WTC11 (cell line): ENCODE data around the gene GATA3. TPM values are rescaled to one million over a fixed set of nuclear protein-coding genes. Genes with fewer than 3 reads are reported as not detected.
"Not testable (repeated sequence)": the region's sequence is repeated elsewhere in the genome, so short reads cannot be mapped to it uniquely, and the experiment has no call there.

Source experiments
- ATAC-seq: fragments of 200-7000 bp; cut with Tn5 transposase; 2 replicates; pipeline ENCODE4 v1.10.0; 2021; ENCODE audit warnings: mild to moderate bottlenecking, moderate library complexity
- CTCF ChIA-PET: fragments of 300-600 bp; sonication (Branson Sonifier 250); formaldehyde crosslinking; loops from one replicate; lab custom pipeline; 2021; ENCODE audit warnings: antibody characterized with exemption; lab: Charles Lee
- POLR2A ChIA-PET: fragments of 350-600 bp; sonication (Branson Sonifier 250); formaldehyde crosslinking; loops from one replicate; lab custom pipeline; 2021; ENCODE audit warnings: antibody characterized with exemption; lab: Charles Lee
- DNase-seq: peaks from one replicate; pipeline ENCODE4 v3.0.0; 2021; ENCODE audit warnings: low spot score
- H3K27ac Mint-ChIP-seq: 2 replicates; pipeline ENCODE4 v1.8.0; 2021; ENCODE audit warnings: mixed read lengths
- H3K27me3 Mint-ChIP-seq: 2 replicates; pipeline ENCODE4 v1.8.0; 2021; ENCODE audit warnings: low read depth, mild to moderate bottlenecking, moderate library complexity, mixed read lengths
- H3K36me3 Mint-ChIP-seq: 2 replicates; pipeline ENCODE4 v1.8.0; 2021; ENCODE audit warnings: mixed read lengths
- H3K4me1 Mint-ChIP-seq: 2 replicates; pipeline ENCODE4 v1.8.0; 2022; ENCODE audit warnings: mixed read lengths
- H3K4me3 Mint-ChIP-seq: 2 replicates; pipeline ENCODE4 v1.8.0; 2021; ENCODE audit warnings: mild to moderate bottlenecking, moderate library complexity, mixed read lengths
- H3K9me3 Mint-ChIP-seq: 2 replicates; pipeline ENCODE4 v1.8.0; 2021; ENCODE audit warnings: mixed read lengths
- AFF4 ChIP-seq: sonication (generic); formaldehyde crosslinking; IDR thresholded peaks from 2 replicates; pipeline ENCODE4 v1.8.1; 2023; ENCODE audit warnings: mild to moderate bottlenecking, missing genetic modification reagents, borderline replicate concordance
- CDX4 ChIP-seq: fragments of 250-450 bp; sonication (Bioruptor Pico); IDR thresholded peaks from 2 replicates; pipeline ENCODE4 v1.9.0; 2021; ENCODE audit warnings: moderate library complexity, mild to moderate bottlenecking, inconsistent platforms, borderline replicate concordance
- CREB1 ChIP-seq: sonication (generic); formaldehyde crosslinking; IDR thresholded peaks from 2 replicates; pipeline ENCODE4 v1.8.0; 2023; ENCODE audit warnings: mild to moderate bottlenecking, missing genetic modification reagents
- E2F1 ChIP-seq: sonication (generic); formaldehyde crosslinking; IDR thresholded peaks from 2 replicates; pipeline ENCODE4 v1.8.0; 2022; ENCODE audit warnings: mild to moderate bottlenecking, missing genetic modification reagents
- EMX1 ChIP-seq: fragments of 250-450 bp; sonication (Bioruptor Pico); IDR thresholded peaks from 2 replicates; pipeline ENCODE4 v1.8.0; 2021; ENCODE audit warnings: mild to moderate bottlenecking
- FOXP4 ChIP-seq: sonication (generic); formaldehyde crosslinking; IDR thresholded peaks from 2 replicates; pipeline ENCODE4 v1.8.0; 2022; ENCODE audit warnings: mild to moderate bottlenecking, missing genetic modification reagents
- IRF2 ChIP-seq: sonication (generic); formaldehyde crosslinking; IDR thresholded peaks from 2 replicates; pipeline ENCODE4 v1.8.0; 2022; ENCODE audit warnings: low read depth, missing genetic modification reagents, borderline replicate concordance
- MXD4 ChIP-seq: fragments of 250-450 bp; sonication (Bioruptor Pico); IDR thresholded peaks from 2 replicates; pipeline ENCODE4 v1.8.0; 2021; ENCODE audit warnings: mild to moderate bottlenecking, moderate library complexity, borderline replicate concordance
- MYBL2 ChIP-seq: sonication (generic); formaldehyde crosslinking; IDR thresholded peaks from 2 replicates; pipeline ENCODE4 v1.8.1; 2023; ENCODE audit warnings: mild to moderate bottlenecking, moderate library complexity, missing genetic modification reagents
- NR2C2 ChIP-seq: sonication (generic); formaldehyde crosslinking; IDR thresholded peaks from 2 replicates; pipeline ENCODE4 v1.8.0; 2022; ENCODE audit warnings: mild to moderate bottlenecking, missing genetic modification reagents
- RORB ChIP-seq: fragments of 250-450 bp; sonication (Bioruptor Pico); IDR thresholded peaks from 2 replicates; pipeline ENCODE4 v1.9.0; 2021; ENCODE audit warnings: mild to moderate bottlenecking
- SOX15 ChIP-seq: fragments of 250-450 bp; sonication (Bioruptor Pico); IDR thresholded peaks from 2 replicates; pipeline ENCODE4 v1.9.0; 2021; ENCODE audit warnings: mild to moderate bottlenecking
- TCF7 ChIP-seq: sonication (generic); formaldehyde crosslinking; IDR thresholded peaks from 2 replicates; pipeline ENCODE4 v1.8.0; 2022; ENCODE audit warnings: mild to moderate bottlenecking, low read depth, missing genetic modification reagents, moderate library complexity
- TEAD1 ChIP-seq: sonication (generic); formaldehyde crosslinking; IDR thresholded peaks from 2 replicates; pipeline ENCODE4 v1.8.0; 2022; ENCODE audit warnings: mild to moderate bottlenecking, missing genetic modification reagents
- USF1 ChIP-seq: sonication (generic); formaldehyde crosslinking; IDR thresholded peaks from 2 replicates; pipeline ENCODE4 v1.8.0; 2022; ENCODE audit warnings: mild to moderate bottlenecking, missing genetic modification reagents
- ZNF121 ChIP-seq: sonication (generic); formaldehyde crosslinking; IDR thresholded peaks from 2 replicates; pipeline ENCODE4 v1.8.0; 2023; ENCODE audit warnings: missing genetic modification reagents
- ZNF263 ChIP-seq: sonication (generic); formaldehyde crosslinking; IDR thresholded peaks from 2 replicates; pipeline ENCODE4 v1.8.1; 2022; ENCODE audit warnings: low read depth, mild to moderate bottlenecking, moderate library complexity, missing genetic modification reagents
- ZNF281 ChIP-seq: sonication (generic); formaldehyde crosslinking; IDR thresholded peaks from 2 replicates; pipeline ENCODE4 v1.8.0; 2023; ENCODE audit warnings: mild to moderate bottlenecking, missing genetic modification reagents
- ZNF423 ChIP-seq: fragments of 250-450 bp; sonication (Bioruptor Pico); IDR thresholded peaks from 2 replicates; pipeline ENCODE4 v2.1.2; 2022; ENCODE audit warnings: mild to moderate bottlenecking, moderate library complexity
- total RNA-seq: library from RNA; stranded (reverse); gene quantifications from 3 replicates; pipeline ENCODE4 v1.2.3, GENCODE V29; 2021

GATA3 gene
- total RNA-seq, 1 experiment from 2014 or later = 0.72 TPM

- H3K27ac Mint-ChIP-seq, H3K36me3 Mint-ChIP-seq, DNase-seq, H3K9me3 Mint-ChIP-seq, POLR2A ChIA-PET, H3K4me3 Mint-ChIP-seq, CTCF ChIA-PET, ATAC-seq: not testable (repeated sequence)
- peak; percentile 39; the same call in 1 of the 2 replicates for TF ChIP-seq ZNF121 (CRISPR knock-in tag)
- peaks cover 14% of the 10 kb centered on the region for H3K4me1 Mint-ChIP-seq
- peaks cover 57% of the 10 kb centered on the region for H3K27me3 Mint-ChIP-seq
Observed at GRCh38 chr10:8031211-8031610, 23.3 kb upstream of the GATA3 start.

GRCh38 chr10:8032558-8032957, 21.9 kb upstream of the GATA3 start:
- Mint-ChIP-seq H3K27ac (no peak overlapping the region), H3K4me1 (peaks cover 17% of the 10 kb centered on the region), H3K9me3 (no peaks in the 10 kb centered on the region)
- CTCF ChIA-PET = no interaction called here
- no peak for ATAC-seq
- POLR2A ChIA-PET = no interaction called here
- no peak for TF ChIP-seq ZNF281 (CRISPR knock-in tag)
- no peak for TF ChIP-seq CREB1 (CRISPR knock-in tag)
- TF ChIP-seq ZNF423 (CRISPR knock-in tag) = no peak
- no peak for TF ChIP-seq EMX1
- no peak for TF ChIP-seq IRF2 (CRISPR knock-in tag)
- no peak for TF ChIP-seq TEAD1 (CRISPR knock-in tag)
- TF ChIP-seq AFF4 (CRISPR knock-in tag) = no peak
- no peak for TF ChIP-seq SOX15
- TF ChIP-seq ZNF263 (CRISPR knock-in tag) = no peak
- no peak for TF ChIP-seq E2F1
- TF ChIP-seq MYBL2 = no peak
- TF ChIP-seq NR2C2 (CRISPR knock-in tag) = no peak
- no peak for TF ChIP-seq MXD4
- no peak for TF ChIP-seq TCF7 (CRISPR knock-in tag)
- no peak for TF ChIP-seq CDX4 (CRISPR knock-in tag)
- TF ChIP-seq FOXP4 (CRISPR knock-in tag) = no peak
- TF ChIP-seq RORB = no peak
- no peak for TF ChIP-seq USF1 (CRISPR knock-in tag)
- TF ChIP-seq, all 79 proteins: peak for 0
- Mint-ChIP-seq H3K4me3 (no peak overlapping the region), H3K27me3 (peaks cover 71% of the 10 kb centered on the region), H3K36me3 (no peaks in the 10 kb centered on the region)
- DNase-seq = no peak
